Suprapubic skin (tissue), 4 donors: ENCODE measurements around the gene LRFN4. TPM values are rescaled to one million over a fixed set of nuclear protein-coding genes. Genes with fewer than 3 reads are reported as not detected.

Experiments used
- DNase-seq, 2 donors: peaks; one replicate each; pipeline ENCODE4 v3.0.0-alpha.2; 2019; ENCODE audit warnings: low spot score in 2 of 2
- H3K27ac ChIP-seq: fragments of 200-600 bp; sonication (generic); one replicate; pipeline ENCODE4 v1.5.1; 2019
- H3K27me3 ChIP-seq: fragments of 200-600 bp; sonication (generic); one replicate; pipeline ENCODE4 v1.5.1; 2019
- H3K36me3 ChIP-seq: fragments of 200-600 bp; sonication (generic); one replicate; pipeline ENCODE4 v1.5.1; 2019
- H3K4me1 ChIP-seq: fragments of 200-600 bp; sonication (generic); one replicate; pipeline ENCODE4 v1.5.1; 2019
- H3K4me3 ChIP-seq: fragments of 200-600 bp; sonication (generic); one replicate; pipeline ENCODE4 v1.5.1; 2019; ENCODE audit warnings: mild to moderate bottlenecking
- H3K9me3 ChIP-seq: fragments of 200-600 bp; sonication (generic); one replicate; pipeline ENCODE4 v1.5.1; 2019
- CTCF ChIP-seq, 2 donors: fragments of 200-600 bp in 1 of 2; fragments of 450-650 bp in 1 of 2; sonication (generic) in 1 of 2; IDR thresholded peaks; one replicate each; pipeline ENCODE4 v1.5.1; 2016 to 2019; ENCODE audit warnings: antibody characterized with exemption in 2 of 2, mild to moderate bottlenecking in 1 of 2, moderate library complexity in 1 of 2
- EP300 ChIP-seq: sonication (generic); formaldehyde crosslinking; IDR thresholded peaks from one replicate; pipeline ENCODE4 v1.6.1; 2017; ENCODE audit warnings: antibody characterized with exemption
- POLR2A ChIP-seq, 2 donors: fragments of 450-650 bp; IDR thresholded peaks; one replicate each; pipeline ENCODE4 v1.6.1; 2017; ENCODE audit warnings: antibody characterized with exemption in 2 of 2, mild to moderate bottlenecking in 2 of 2, moderate library complexity in 2 of 2
- POLR2AphosphoS5 ChIP-seq, 3 donors: sonication (generic); formaldehyde crosslinking; IDR thresholded peaks; one replicate each; pipeline ENCODE4 v1.6.1; 2017; ENCODE audit warnings: antibody characterized with exemption in 3 of 3
- WGBS: methylation state at CpG from one replicate; pipeline ENCODE4 v1.1.5; 2018; 5-methylcytosine and 5-hydroxymethylcytosine counted together
- total RNA-seq, 4 donors: library from RNA; depleted of rRNA; stranded (reverse); fragments of >200 nt; gene quantifications; one replicate each; pipeline ENCODE4 v1.1.0, GENCODE V29; 2016

The LRFN4 gene
- total RNA-seq, 4 donors from 2014 or later: 6.0 to 8.5 (median 8.3) TPM

- Histone ChIP-seq H3K4me1 (peaks cover 47% of the 10 kb centered on the region), H3K27ac (no peak overlapping the region), H3K27me3 (no peaks in the 10 kb centered on the region), H3K9me3 (no peaks in the 10 kb centered on the region), H3K36me3 (peaks cover 26% of the 10 kb centered on the region), H3K4me3 (no peak overlapping the region)
- peak in 1 of 2 donors; percentile 63 for DNase-seq
- TF ChIP-seq POLR2AphosphoS5 (IDR thresholded peaks at IDR 0.05): no peak
- no peak for TF ChIP-seq EP300
- no peak for TF ChIP-seq CTCF (IDR thresholded peaks at IDR 0.05)
- no peak for TF ChIP-seq POLR2A (IDR thresholded peaks at IDR 0.05)
- 91% methylated on average over 17 of the region's 41 CpGs for WGBS
Measured at GRCh38 chr11:66859686-66860448, 3.0 kb downstream of the LRFN4 start.

GRCh38 chr11:66860449-66860831, 3.6 kb downstream of the LRFN4 start:
- Histone ChIP-seq H3K9me3 (no peaks in the 10 kb centered on the region), H3K27ac (no peak overlapping the region), H3K27me3 (no peaks in the 10 kb centered on the region), H3K36me3 (peaks cover 26% of the 10 kb centered on the region), H3K4me3 (no peak overlapping the region), H3K4me1 (peaks cover 44% of the 10 kb centered on the region)
- TF ChIP-seq POLR2AphosphoS5 (IDR thresholded peaks at IDR 0.05) (no peak), EP300 (no peak), POLR2A (IDR thresholded peaks at IDR 0.05) (no peak), CTCF (IDR thresholded peaks at IDR 0.05) (no peak)
- peak in 1 of 2 donors; percentile 62 for DNase-seq
- 92% methylated on average over 11 of the region's 18 CpGs for WGBS

- DNase-seq: no peak
- WGBS: 95% methylated on average over 20 of the region's 32 CpGs
- Histone ChIP-seq H3K27ac (no peak overlapping the region), H3K4me1 (peaks cover 37% of the 10 kb centered on the region), H3K27me3 (no peaks in the 10 kb centered on the region), H3K4me3 (no peak overlapping the region), H3K9me3 (no peaks in the 10 kb centered on the region), H3K36me3 (peaks cover 26% of the 10 kb centered on the region)
- TF ChIP-seq POLR2A (IDR thresholded peaks at IDR 0.05): no peak
- no peak for TF ChIP-seq CTCF (IDR thresholded peaks at IDR 0.05)
- TF ChIP-seq POLR2AphosphoS5 (IDR thresholded peaks at IDR 0.05): no peak
- TF ChIP-seq EP300: no peak
Measured at GRCh38 chr11:66861038-66861773, 4.3 kb downstream of the LRFN4 start.

- TF ChIP-seq POLR2AphosphoS5 (IDR thresholded peaks at IDR 0.05) (no peak), EP300 (no peak), CTCF (IDR thresholded peaks at IDR 0.05) (no peak), POLR2A (IDR thresholded peaks at IDR 0.05) (no peak)
- Histone ChIP-seq H3K27me3 (no peaks in the 10 kb centered on the region), H3K4me1 (peaks cover 32% of the 10 kb centered on the region), H3K9me3 (no peaks in the 10 kb centered on the region), H3K4me3 (no peak overlapping the region), H3K27ac (no peak overlapping the region), H3K36me3 (peaks cover 26% of the 10 kb centered on the region)
- DNase-seq: peak in 1 of 2 donors; percentile 46
- WGBS: 90% methylated on average over 29 of the region's 30 CpGs
Measured at GRCh38 chr11:66861774-66862558, 5.1 kb downstream of the LRFN4 start.
